ENCODE measurements around the gene SSNA1.

SSNA1 gene

GRCh38 chr9:137222190-137223077, 34.0 kb downstream of the SSNA1 start, which contains the start of gene RNF208:
RNF208 (minus strand) TSS chr9:137222240; CDS start chr9:137221212, 1,028 bp downstream.
- peak; percentile 48 for DNase-seq

GRCh38 chr9:137223078-137223970, 34.8 kb downstream of the SSNA1 start:
- peak; percentile 97 for DNase-seq

GRCh38 chr9:137224830-137225694, 36.6 kb downstream of the SSNA1 start, which contains the start of gene CYSRT1:
CYSRT1 (plus strand) TSS chr9:137225174; CDS start chr9:137225622, 448 bp downstream.
- no peak for DNase-seq

- DNase-seq = no peak
These were observed 37.3 kb downstream of the SSNA1 start for GRCh38 chr9:137225699-137226331.

- DNase-seq = no peak
These were observed 38.0 kb downstream of the SSNA1 start for GRCh38 chr9:137226338-137227053.

GRCh38 chr9:137227054-137227852, 38.8 kb downstream of the SSNA1 start, which contains the start of gene RNF224:
RNF224 (plus strand) TSS chr9:137227502; CDS start chr9:137228336, 834 bp downstream.
- peak; percentile 75 for DNase-seq

DNA sequence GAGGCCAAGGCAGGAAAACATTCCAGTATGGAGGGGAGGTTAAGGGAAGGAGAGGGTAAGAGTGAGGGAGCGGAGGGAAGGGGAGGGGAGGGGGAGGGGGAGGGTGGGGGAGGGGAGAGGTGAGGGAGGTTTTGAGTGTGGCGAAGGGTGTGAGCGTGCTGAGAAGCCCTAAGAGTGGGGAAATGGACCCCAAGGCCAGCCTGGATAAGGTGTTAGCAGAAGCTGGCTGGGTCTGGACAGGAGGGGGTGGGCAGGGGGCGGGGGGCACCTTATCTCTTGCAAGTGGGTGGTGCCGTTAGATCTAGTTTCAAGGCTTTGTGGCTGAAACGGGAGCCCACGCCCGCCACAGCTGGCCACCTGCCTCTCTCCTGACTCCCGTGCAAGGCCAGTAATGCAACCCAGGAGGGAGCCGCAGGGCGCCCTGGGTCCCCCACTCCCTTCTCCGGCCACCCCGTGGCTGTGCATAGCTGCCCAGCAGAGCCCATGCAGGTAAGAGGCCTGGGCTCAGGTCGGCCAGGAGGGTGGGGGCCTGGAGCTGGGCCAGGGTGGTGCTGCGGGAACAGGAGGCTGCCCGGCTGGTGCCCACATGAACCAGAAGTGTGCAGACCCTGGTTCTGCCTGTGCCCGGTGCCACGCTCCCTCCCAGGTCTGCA, 39.5 kb downstream of the SSNA1 start:
- DNase-seq = no peak

DNA sequence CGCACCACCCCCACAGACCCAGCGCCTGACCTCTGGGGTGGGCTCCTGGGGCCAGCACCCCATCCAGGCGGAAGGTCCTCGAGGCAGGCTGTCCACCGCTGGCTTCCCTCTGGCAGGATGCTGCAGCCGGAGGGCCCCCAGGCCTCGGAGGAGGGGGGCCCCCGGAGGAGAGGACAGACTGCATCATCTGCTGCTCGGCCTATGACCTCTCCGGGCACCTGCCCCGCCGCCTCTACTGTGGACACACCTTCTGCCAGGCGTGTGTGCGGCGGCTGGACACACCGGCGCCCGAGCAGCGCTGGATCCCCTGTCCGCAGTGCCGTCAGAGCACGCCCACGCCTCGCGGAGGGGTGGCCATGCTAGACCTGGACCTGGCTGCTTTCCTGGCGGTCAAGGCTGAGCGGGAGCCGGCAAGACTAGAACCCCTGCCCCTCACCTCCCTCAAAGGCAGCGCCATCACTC, 40.1 kb downstream of the SSNA1 start:
- no peak for DNase-seq

DNA sequence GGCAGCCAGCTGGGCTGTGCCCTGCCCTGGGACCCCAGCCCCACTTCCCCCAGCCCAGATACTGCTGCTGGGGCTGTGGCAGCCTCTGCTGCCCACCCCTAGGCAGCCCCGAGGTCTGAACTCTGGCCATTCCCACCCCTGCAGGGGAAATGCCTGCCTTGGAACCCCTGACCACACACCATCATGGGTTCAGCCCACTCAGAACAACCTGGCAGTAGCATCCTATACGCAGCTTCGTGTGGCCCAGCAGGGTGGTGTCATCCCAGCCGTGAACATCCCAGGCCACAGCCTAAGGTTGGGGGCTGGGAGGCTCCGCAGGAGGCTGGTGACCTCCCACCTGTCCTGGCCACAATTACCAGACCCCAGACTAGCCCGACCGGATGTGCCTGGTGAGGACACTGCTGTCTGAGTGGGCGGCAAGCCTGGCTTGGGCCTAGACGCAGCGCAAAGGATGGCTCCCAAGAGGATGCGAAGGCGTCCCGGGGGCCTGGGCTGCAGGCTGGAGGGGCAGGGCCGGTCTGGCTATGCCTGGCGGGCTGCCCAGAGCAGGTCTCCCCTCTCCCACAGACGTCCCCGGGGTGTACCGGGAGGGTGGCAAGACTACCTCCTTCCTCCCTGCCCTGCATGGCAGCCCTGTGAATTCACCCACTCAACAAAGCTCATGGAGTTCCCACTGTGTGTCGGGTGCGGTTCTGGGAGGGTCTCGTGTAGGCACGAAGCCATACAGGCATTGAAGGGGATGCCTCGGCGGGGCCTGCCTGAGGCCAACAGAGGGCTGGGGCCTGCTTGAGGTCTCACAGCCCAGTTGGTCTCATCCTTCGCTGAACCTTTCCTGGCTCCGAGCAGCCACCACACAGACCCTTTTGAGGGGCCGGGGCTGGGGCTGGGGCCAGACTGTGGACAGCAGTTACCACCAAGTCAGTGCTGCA, 40.8 kb downstream of the SSNA1 start:
- DNase-seq = no peak

DNA sequence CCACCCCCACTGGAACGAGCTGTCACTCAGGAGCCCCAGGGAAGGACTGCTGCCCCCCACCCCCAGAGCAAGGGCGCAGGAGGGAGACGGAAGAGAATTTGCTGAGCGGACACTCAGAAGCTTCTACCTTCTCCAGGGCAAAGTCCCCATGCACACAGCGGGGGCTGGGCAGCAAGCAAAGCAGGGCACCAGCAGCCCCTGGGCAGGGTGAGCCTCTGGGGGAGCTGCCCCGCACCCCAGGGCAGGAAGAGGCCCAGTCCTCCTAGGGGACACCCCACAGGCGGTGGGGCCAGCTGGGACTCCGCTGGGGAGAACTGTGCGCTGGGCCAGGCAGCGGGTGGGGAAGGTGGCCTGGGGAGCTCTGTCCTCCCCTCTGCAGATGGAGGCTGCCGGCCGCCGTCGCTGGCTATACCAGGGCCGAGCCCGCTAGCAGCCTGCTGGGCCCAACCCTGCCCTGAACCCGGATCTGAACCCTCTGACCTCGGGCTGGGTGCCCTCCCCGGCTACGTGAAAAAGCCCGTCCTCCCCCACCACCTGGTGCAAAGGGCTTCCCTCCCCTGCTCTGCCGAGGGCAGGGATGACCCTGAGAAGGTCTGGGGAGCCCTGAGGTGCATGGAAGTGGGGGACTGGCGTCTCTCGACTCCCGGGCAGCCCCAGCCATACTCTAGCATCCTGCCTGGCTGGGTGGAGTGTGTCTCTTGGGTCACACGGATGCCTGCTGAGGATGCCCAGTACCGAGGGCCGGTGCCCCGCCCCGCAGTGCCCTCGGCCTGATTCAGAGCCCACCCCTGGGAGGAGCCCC, 41.6 kb downstream of the SSNA1 start:
- no peak for DNase-seq

DNA sequence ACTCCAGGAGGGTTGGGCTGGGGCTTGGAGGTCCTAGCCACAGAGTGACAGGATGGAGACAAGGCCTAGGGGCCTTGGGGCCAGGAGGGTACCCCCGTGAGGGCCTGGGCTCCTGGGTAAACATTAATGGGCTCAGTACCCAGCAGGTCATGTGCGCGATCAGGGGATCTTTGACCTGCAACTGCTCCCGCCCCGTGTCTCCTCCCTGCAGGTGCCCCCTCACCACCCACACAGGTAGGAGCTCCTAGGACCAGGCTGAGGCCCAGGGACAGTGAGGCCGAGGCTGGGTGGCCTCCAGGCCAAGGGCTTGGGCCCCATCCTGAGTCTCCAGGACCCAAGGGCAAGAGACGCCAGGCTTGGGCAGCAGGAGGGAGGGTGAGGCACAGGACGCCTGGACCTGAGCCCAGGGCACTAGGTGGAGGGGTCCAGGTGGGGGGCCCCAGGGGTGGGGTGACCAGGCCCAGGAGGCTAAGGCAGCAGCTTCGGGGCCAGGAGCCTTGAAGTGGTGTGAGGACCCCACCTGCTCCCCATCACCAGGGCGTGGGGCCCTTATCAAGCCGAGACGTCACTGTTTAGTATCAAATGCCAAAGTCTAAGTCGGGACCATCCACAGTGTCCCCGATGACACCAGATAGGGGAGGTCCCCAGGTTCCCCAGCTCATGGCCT, 42.4 kb downstream of the SSNA1 start, which contains the start of gene SLC34A3:
Gene SLC34A3 (plus strand): TSS at position 197 of the 667 bp plus-strand sequence. CDS start 802 bp downstream, outside the sequence.
- DNase-seq = no peak

- no peak for DNase-seq
These were observed 43.0 kb downstream of the SSNA1 start for GRCh38 chr9:137231372-137232039.

DNA sequence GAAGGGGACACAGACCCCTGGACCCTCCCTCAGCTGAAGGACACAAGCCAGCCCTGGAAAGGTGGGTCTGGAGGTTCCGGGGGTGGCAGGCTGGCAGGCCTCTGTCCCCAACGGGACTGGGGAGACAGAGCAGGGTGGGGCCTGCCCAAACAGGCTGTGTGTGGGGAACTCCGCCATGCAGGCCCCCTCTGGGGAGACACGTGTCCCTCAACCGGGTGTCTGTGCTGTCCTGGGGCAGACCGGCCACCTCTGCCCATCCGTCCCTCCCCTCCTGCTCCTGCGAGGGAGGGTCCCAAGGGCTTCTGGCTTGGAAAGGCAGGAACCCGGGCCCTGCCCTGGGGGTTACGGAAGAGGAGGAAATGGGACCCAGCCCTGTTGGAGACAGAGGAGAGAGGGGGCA, 43.6 kb downstream of the SSNA1 start:
- DNase-seq = no peak

DNA sequence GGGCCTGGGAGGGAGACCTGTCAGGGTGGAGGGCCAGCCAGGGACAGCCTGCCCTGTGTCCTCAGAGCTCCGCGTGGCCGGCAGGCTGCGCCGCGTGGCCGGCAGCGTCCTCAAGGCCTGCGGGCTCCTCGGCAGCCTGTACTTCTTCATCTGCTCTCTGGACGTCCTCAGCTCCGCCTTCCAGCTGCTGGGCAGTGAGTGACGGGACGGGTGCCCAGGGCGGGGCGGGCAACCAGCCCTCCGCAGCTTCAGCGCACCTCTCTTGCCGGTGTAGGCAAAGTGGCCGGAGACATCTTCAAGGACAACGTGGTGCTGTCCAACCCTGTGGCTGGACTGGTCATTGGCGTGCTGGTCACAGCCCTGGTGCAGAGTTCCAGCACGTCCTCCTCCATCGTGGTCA, 44.0 kb downstream of the SSNA1 start:
- DNase-seq = no peak

GRCh38 chr9:137233143-137233980, 44.9 kb downstream of the SSNA1 start:
- peak; percentile 58 for DNase-seq

All from NCI-H345 (cell line).